NB4 (cell line): ENCODE data around the gene TSHZ2.

Experiments
- DNase-seq: peaks from one replicate; pipeline ENCODE4 v3.0.0; 2010; ENCODE audit warnings: low read depth
- H3K4me3 ChIP-seq: one replicate; pipeline ENCODE4 v1.5.1; 2011; ENCODE audit warnings: mild to moderate bottlenecking, low read depth, low read length, moderate library complexity
- CTCF ChIP-seq: IDR thresholded peaks from one replicate; pipeline ENCODE4 v1.5.1; 2012; ENCODE audit warnings: low read depth, low read length
- MAX ChIP-seq: IDR thresholded peaks from 2 replicates; pipeline ENCODE4 v1.6.1; 2011; ENCODE audit warnings: low read depth, low read length
- MYC ChIP-seq: IDR thresholded peaks from 2 replicates; pipeline ENCODE4 v1.6.1; 2011; ENCODE audit warnings: low read depth, low read length
- POLR2A ChIP-seq: IDR thresholded peaks from 2 replicates; pipeline ENCODE4 v1.6.1; 2011; ENCODE audit warnings: mild to moderate bottlenecking; ENCODE audit not compliant: insufficient read length; ENCODE audit errors: extremely low read depth

Gene TSHZ2

GRCh38 chr20:53355790-53356189, 383.6 kb downstream of the TSHZ2 start:
- TF ChIP-seq MAX: no peak
- TF ChIP-seq CTCF: no peak
- TF ChIP-seq MYC: no peak
- no peak for TF ChIP-seq POLR2A
- no peak overlapping the region for H3K4me3 ChIP-seq
- DNase-seq: no peak

GRCh38 chr20:53359425-53359824, 387.3 kb downstream of the TSHZ2 start:
- DNase-seq: no peak
- H3K4me3 ChIP-seq: no peak overlapping the region
- no peak for TF ChIP-seq POLR2A
- TF ChIP-seq CTCF: no peak
- no peak for TF ChIP-seq MYC
- no peak for TF ChIP-seq MAX

GRCh38 chr20:53360852-53361251, 388.7 kb downstream of the TSHZ2 start:
- TF ChIP-seq MYC (no peak), MAX (no peak), CTCF (no peak), POLR2A (no peak)
- DNase-seq: no peak

GRCh38 chr20:53362736-53363135, 390.6 kb downstream of the TSHZ2 start:
- no peak for DNase-seq
- TF ChIP-seq POLR2A: no peak
- TF ChIP-seq CTCF: no peak
- TF ChIP-seq MYC: no peak
- no peak for TF ChIP-seq MAX
- no peak overlapping the region for H3K4me3 ChIP-seq

More at GRCh38 chr20:53360852-53361251, 388.7 kb downstream of the TSHZ2 start:
- no peak overlapping the region for H3K4me3 ChIP-seq

- TF ChIP-seq MYC (no peak), POLR2A (no peak), MAX (no peak), CTCF (no peak)
- no peak overlapping the region for H3K4me3 ChIP-seq
- DNase-seq: no peak
Observed at GRCh38 chr20:53364646-53365045, 392.5 kb downstream of the TSHZ2 start.

- H3K4me3 ChIP-seq: no peak overlapping the region
- no peak for DNase-seq
- TF ChIP-seq MYC: no peak
- TF ChIP-seq CTCF: no peak
- no peak for TF ChIP-seq POLR2A
- TF ChIP-seq MAX: no peak
Observed at GRCh38 chr20:53365076-53365475, 392.9 kb downstream of the TSHZ2 start.
